Prostate gland (tissue), 2 donors: ENCODE data around the gene TIMM10. TPM values are rescaled to one million over a fixed set of nuclear protein-coding genes. Genes with fewer than 3 reads are reported as not detected.

Experiments
- DNase-seq: peaks from one replicate; pipeline ENCODE4 v3.0.0-alpha.2; 2019; ENCODE audit warnings: low spot score
- H3K27ac ChIP-seq, 2 donors: fragments of 200-600 bp; sonication (generic); 2 replicates each; pipeline ENCODE4 v1.5.1; 2017 to 2019
- H3K27me3 ChIP-seq: fragments of 200-600 bp; sonication (generic); replicated peaks from 2 replicates; pipeline ENCODE4 v1.5.1; 2019; ENCODE audit not compliant: insufficient read depth
- H3K36me3 ChIP-seq, 2 donors: fragments of 200-600 bp; sonication (generic); 1 replicate in 1 of 2; 2 replicates in 1 of 2; pipeline versions ENCODE4 v1.5.1 to v1.8.1; 2017 to 2019
- H3K4me1 ChIP-seq: fragments of 200-600 bp; sonication (generic); replicated peaks from 2 replicates; pipeline ENCODE4 v1.5.1; 2019
- H3K4me3 ChIP-seq, 2 donors: fragments of 200-600 bp; sonication (generic); 2 replicates each; pipeline ENCODE4 v1.5.1; 2017 to 2019
- H3K9me3 ChIP-seq: fragments of 200-600 bp; sonication (generic); 2 replicates; pipeline ENCODE4 v1.5.1; 2017
- CTCF ChIP-seq, 4 experiments: fragments of 200-600 bp in 2 of 4; fragments of 450-650 bp in 2 of 4; sonication (generic) in 2 of 4; IDR thresholded peaks; 1 replicate in 3 of 4; 2 replicates in 1 of 4; pipeline ENCODE4 v1.5.1; 2016 to 2019; ENCODE audit warnings: antibody characterized with exemption in 4 of 4, mild to moderate bottlenecking in 2 of 4, moderate library complexity in 2 of 4
- POLR2A ChIP-seq: fragments of 450-650 bp; IDR thresholded peaks from one replicate; pipeline ENCODE4 v1.6.1; 2016; ENCODE audit warnings: antibody characterized with exemption, mild to moderate bottlenecking
- POLR2AphosphoS5 ChIP-seq: sonication (generic); formaldehyde crosslinking; IDR thresholded peaks from one replicate; pipeline ENCODE4 v1.6.1; 2017; ENCODE audit warnings: antibody characterized with exemption
- WGBS: methylation state at CpG from one replicate; pipeline ENCODE4 v1.1.5; 2018; 5-methylcytosine and 5-hydroxymethylcytosine counted together
- intact Hi-C: fragments of 100-400 bp; cut with DNase I; formaldehyde crosslinking; loops from one replicate; pipeline ENCODE4 v1.14.2; 2022
- total RNA-seq, 2 donors: library from RNA; depleted of rRNA; stranded (reverse); fragments of >200 nt; gene quantifications; one replicate each; pipeline ENCODE4 v1.1.0, GENCODE V29; 2016

The TIMM10 gene
- total RNA-seq, 2 donors from 2014 or later, result 35.2 to 44.3 TPM

- no peak for TF ChIP-seq POLR2A
- no peak for TF ChIP-seq POLR2AphosphoS5
- no peak for TF ChIP-seq CTCF (IDR thresholded peaks at IDR 0.05)
- no peaks in the 10 kb centered on the region for H3K27me3 ChIP-seq
- H3K4me1 ChIP-seq, result no peaks in the 10 kb centered on the region
- no peaks in the 10 kb centered on the region for H3K9me3 ChIP-seq
- WGBS, result 87% methylated on average over 6 of the region's 6 CpGs
- no peak for DNase-seq
- H3K36me3 ChIP-seq, result peaks cover 0 to 4% of the 10 kb centered on the region in 2 donors
- H3K27ac ChIP-seq, result no peak overlapping the region
- H3K4me3 ChIP-seq, result no peak overlapping the region
- intact Hi-C loops, result no loop called here
Measured at GRCh38 chr11:57544566-57544965, 14.0 kb upstream of the TIMM10 start.

GRCh38 chr11:57543593-57543992, 13.0 kb upstream of the TIMM10 start:
- Histone ChIP-seq H3K27me3 (no peaks in the 10 kb centered on the region), H3K4me3 (no peak overlapping the region), H3K36me3 (no peaks in the 10 kb centered on the region), H3K9me3 (no peaks in the 10 kb centered on the region), H3K4me1 (no peaks in the 10 kb centered on the region), H3K27ac (no peak overlapping the region)
- TF ChIP-seq POLR2AphosphoS5 (no peak), CTCF (IDR thresholded peaks at IDR 0.05) (no peak), POLR2A (no peak)
- intact Hi-C loops, result no loop called here
- 26% methylated on average over 6 of the region's 6 CpGs for WGBS
- DNase-seq, result no peak

- Histone ChIP-seq H3K36me3 (no peaks in the 10 kb centered on the region), H3K4me3 (no peak overlapping the region), H3K27me3 (no peaks in the 10 kb centered on the region), H3K27ac (no peak overlapping the region), H3K4me1 (no peaks in the 10 kb centered on the region), H3K9me3 (no peaks in the 10 kb centered on the region)
- WGBS, result 59% methylated on average over 4 of the region's 4 CpGs
- intact Hi-C loops, result no loop called here
- no peak for DNase-seq
- TF ChIP-seq POLR2A, result no peak
- no peak for TF ChIP-seq CTCF (IDR thresholded peaks at IDR 0.05)
- TF ChIP-seq POLR2AphosphoS5, result no peak
Measured at GRCh38 chr11:57542582-57542981, 12.0 kb upstream of the TIMM10 start.

- H3K9me3 ChIP-seq, result no peaks in the 10 kb centered on the region
- TF ChIP-seq POLR2AphosphoS5, result no peak
- no peak for TF ChIP-seq CTCF (IDR thresholded peaks at IDR 0.05)
- no peak for TF ChIP-seq POLR2A
- no peaks in the 10 kb centered on the region for H3K4me1 ChIP-seq
- intact Hi-C loops, result no loop called here
- H3K4me3 ChIP-seq, result no peak overlapping the region
- DNase-seq, result no peak
- H3K27me3 ChIP-seq, result no peaks in the 10 kb centered on the region
- no peak overlapping the region for H3K27ac ChIP-seq
- H3K36me3 ChIP-seq, result no peaks in the 10 kb centered on the region
- WGBS, result 88% methylated on average over 5 of the region's 5 CpGs
Measured at GRCh38 chr11:57541169-57541568, 10.6 kb upstream of the TIMM10 start.

- no peak for DNase-seq
- Histone ChIP-seq H3K36me3 (no peaks in the 10 kb centered on the region), H3K9me3 (no peaks in the 10 kb centered on the region), H3K27me3 (no peaks in the 10 kb centered on the region), H3K4me1 (no peaks in the 10 kb centered on the region), H3K27ac (no peak overlapping the region), H3K4me3 (no peak overlapping the region)
- TF ChIP-seq CTCF (IDR thresholded peaks at IDR 0.05), result no peak
- no peak for TF ChIP-seq POLR2AphosphoS5
- TF ChIP-seq POLR2A, result no peak
- intact Hi-C loops, result no loop called here
- 81% methylated on average over 1 of the region's 1 CpG for WGBS
Measured at GRCh38 chr11:57539342-57539741, 8.8 kb upstream of the TIMM10 start.
